DND-41 (cell line): ENCODE results near the gene SPRYD3.
"Not testable (repeated sequence)": the region's sequence is repeated elsewhere in the genome, so short reads cannot be mapped to it uniquely, and the experiment has no call there.

ENCODE experiments used
- CTCF ChIP-seq: IDR thresholded peaks from 2 replicates; pipeline ENCODE4 v1.5.1; 2012; ENCODE audit warnings: borderline replicate concordance, low read length, moderate library complexity, mild to moderate bottlenecking; ENCODE audit not compliant: poor library complexity, severe bottlenecking; ENCODE audit errors: extremely low read depth
- EZH2 ChIP-seq: IDR thresholded peaks from 3 replicates; pipeline ENCODE4 v1.6.1; 2012; ENCODE audit warnings: borderline replicate concordance, low read depth, mild to moderate bottlenecking, moderate library complexity, low read length, inconsistent platforms; ENCODE audit not compliant: severe bottlenecking

GRCh38 chr12:53095596-53095895, 16.4 kb upstream of the SPRYD3 start:
- TF ChIP-seq CTCF, EZH2: not testable (repeated sequence)
